Measurements from ENCODE around the gene EDN2.

The EDN2 gene

GRCh38 chr1:41483001-41483850 lies 1.3 kb downstream of the EDN2 start:
- H3K27me3 ChIP-seq (ENCODE audit: insufficient read depth, poor library complexity, severe bottlenecking), result peaks cover 12% of the 10 kb centered on the region
- no peak overlapping the region for H3K27ac ChIP-seq (replicated peaks)
- no peak overlapping the region for H3K4me3 ChIP-seq (replicated peaks; ENCODE audit: insufficient read depth, low read length)
- no peak for DNase-seq (ENCODE audit: low read depth in 1 of 2, low spot score in 1 of 2)
- TF ChIP-seq POLR2AphosphoS5 (IDR thresholded peaks at IDR 0.05; ENCODE audit: low read depth) (no peak), GABPA (IDR thresholded peaks at IDR 0.05; ENCODE audit: low read depth) (no peak), SPI1 (IDR thresholded peaks at IDR 0.05; ENCODE audit: borderline replicate concordance, low read depth) (no peak), REST (IDR thresholded peaks at IDR 0.05; ENCODE audit: insufficient replicate concordance, low read depth) (no peak), CTCF (IDR thresholded peaks at IDR 0.05; ENCODE audit: insufficient read depth, low read length) (no peak)

GRCh38 chr1:41482001-41482765 lies 2.3 kb downstream of the EDN2 start:
- DNase-seq (ENCODE audit: low read depth in 1 of 2, low spot score in 1 of 2), result no peak
- H3K4me3 ChIP-seq (replicated peaks; ENCODE audit: insufficient read depth, low read length), result no peak overlapping the region
- peaks cover 11% of the 10 kb centered on the region for H3K27me3 ChIP-seq (ENCODE audit: insufficient read depth, poor library complexity, severe bottlenecking)
- H3K27ac ChIP-seq (replicated peaks), result no peak overlapping the region
- no peak for TF ChIP-seq GABPA (IDR thresholded peaks at IDR 0.05; ENCODE audit: low read depth)
- no peak for TF ChIP-seq SPI1 (IDR thresholded peaks at IDR 0.05; ENCODE audit: borderline replicate concordance, low read depth)
- no peak for TF ChIP-seq REST (IDR thresholded peaks at IDR 0.05; ENCODE audit: insufficient replicate concordance, low read depth)
- TF ChIP-seq POLR2AphosphoS5 (IDR thresholded peaks at IDR 0.05; ENCODE audit: low read depth), result no peak
- TF ChIP-seq CTCF (IDR thresholded peaks at IDR 0.05; ENCODE audit: insufficient read depth, low read length), result no peak

- H3K27me3 ChIP-seq (ENCODE audit: insufficient read depth, poor library complexity, severe bottlenecking), result peaks cover 3% of the 10 kb centered on the region
- no peak for DNase-seq (ENCODE audit: low read depth in 1 of 2, low spot score in 1 of 2)
- no peak overlapping the region for H3K27ac ChIP-seq (replicated peaks)
- no peak for TF ChIP-seq GABPA (IDR thresholded peaks at IDR 0.05; ENCODE audit: low read depth)
- no peak for TF ChIP-seq REST (IDR thresholded peaks at IDR 0.05; ENCODE audit: insufficient replicate concordance, low read depth)
- no peak for TF ChIP-seq SPI1 (IDR thresholded peaks at IDR 0.05; ENCODE audit: borderline replicate concordance, low read depth)
- no peak for TF ChIP-seq POLR2AphosphoS5 (IDR thresholded peaks at IDR 0.05; ENCODE audit: low read depth)
- no peak for TF ChIP-seq CTCF (IDR thresholded peaks at IDR 0.05; ENCODE audit: insufficient read depth, low read length)
- H3K4me3 ChIP-seq (replicated peaks; ENCODE audit: insufficient read depth, low read length), result no peak overlapping the region
Measured at GRCh38 chr1:41481109-41481775, 3.2 kb downstream of the EDN2 start.

All from HL-60 (cell line).